Measurements from ENCODE around the gene ESR2. TPM values are rescaled to one million over a fixed set of nuclear protein-coding genes. Genes with fewer than 3 reads are reported as not detected.
"Not testable (repeated sequence)": the region's sequence is repeated elsewhere in the genome, so short reads cannot be mapped to it uniquely, and the experiment has no call there.

The ESR2 gene
- polyA plus RNA-seq (2012; ENCODE audit: low read depth, missing spikeins): 0.64 TPM

DNA sequence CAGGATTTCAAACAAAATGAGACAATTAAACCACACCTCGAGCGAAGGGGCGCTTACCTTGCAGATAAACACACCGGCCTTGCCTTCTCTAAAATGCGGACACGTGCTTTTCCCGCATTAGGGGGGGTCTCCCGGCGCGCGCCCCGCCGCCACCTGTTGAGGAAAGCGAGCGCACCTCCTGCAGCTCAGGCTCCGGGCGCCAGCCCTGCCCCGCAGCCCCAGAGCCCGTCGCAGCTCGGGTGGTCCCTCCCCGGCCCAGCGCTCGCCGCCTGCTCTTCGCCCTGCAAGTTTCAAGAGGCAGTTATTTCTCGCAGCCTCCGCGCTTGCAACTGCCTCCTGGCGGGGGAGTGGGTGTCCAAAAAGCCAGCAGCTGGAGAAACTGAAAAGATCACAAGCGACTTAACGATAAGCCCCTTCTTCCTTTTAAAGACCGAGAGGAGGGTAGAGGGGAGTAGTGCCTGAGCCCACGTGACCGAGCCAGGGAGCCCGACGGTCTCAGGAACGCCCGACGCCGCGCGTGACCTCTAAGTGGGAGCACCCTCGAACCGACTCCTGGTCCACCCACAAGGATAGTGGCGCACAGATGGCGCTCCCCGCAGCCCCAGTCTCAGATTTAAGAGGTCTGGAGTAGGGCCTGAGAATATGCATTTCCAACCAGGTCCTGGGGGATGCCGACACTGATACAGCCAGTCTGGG lies at the start of gene ESR2:
ESR2 (minus strand) TSS at position 396 of the 696 bp plus-strand sequence. CDS start 11,386 bp downstream, outside the sequence.
- FAIRE-seq: peak; percentile 33
- TF ChIP-seq POU2F2 (IDR thresholded peaks at IDR 0.05; ENCODE audit: low read depth, low read length): no peak; the same call in 1 of the 2 replicates
- no peak for TF ChIP-seq TAF1 (IDR thresholded peaks at IDR 0.05; ENCODE audit: low read depth, low read length)
- TF ChIP-seq POLR2A (IDR thresholded peaks at IDR 0.05; ENCODE audit: low read depth, low read length): no peak
- TF ChIP-seq POLR2AphosphoS5 (IDR thresholded peaks at IDR 0.05; ENCODE audit: low read depth, low read length): no peak
- TF ChIP-seq SPI1 (IDR thresholded peaks at IDR 0.05; ENCODE audit: low read depth, low read length): no peak
- TF ChIP-seq PAX5 (IDR thresholded peaks at IDR 0.05; ENCODE audit: insufficient read depth, low read length, severe bottlenecking): no peak
- DNase-seq (ENCODE audit: insufficient read length, low spot score): peak; percentile 43

DNA sequence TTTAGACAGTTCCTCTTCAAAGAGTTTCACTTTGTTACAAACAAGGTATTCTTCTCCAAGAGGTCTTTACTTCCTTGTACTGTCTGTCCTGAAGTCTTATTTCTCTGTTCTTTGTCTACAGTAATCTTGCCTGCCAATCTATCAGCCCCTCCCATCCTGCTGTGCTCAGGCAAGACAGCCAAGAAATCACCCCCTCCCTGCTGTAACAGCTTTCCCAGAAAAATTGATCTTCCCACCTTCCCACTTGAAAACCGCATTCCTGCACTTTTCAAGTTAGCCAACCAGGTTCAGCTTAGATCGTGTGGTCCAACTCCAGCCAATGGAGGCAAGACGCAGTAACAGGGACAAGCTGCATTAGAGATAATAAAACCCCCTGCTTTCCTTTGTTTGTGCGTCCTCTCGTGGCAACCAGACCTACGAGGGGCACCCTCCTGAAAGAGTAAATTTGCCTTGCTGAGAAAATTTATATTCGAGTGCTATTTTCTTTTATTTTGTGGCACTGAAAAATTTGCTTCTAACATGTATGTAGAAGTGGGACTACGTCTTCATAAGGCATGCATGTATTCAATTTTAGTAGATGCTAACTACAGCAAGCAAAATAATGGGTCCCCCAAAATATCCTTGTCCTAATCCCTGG lies 46.5 kb upstream of the ESR2 start:
- no peak for DNase-seq (ENCODE audit: insufficient read length, low spot score)
- TF ChIP-seq SPI1 (IDR thresholded peaks at IDR 0.05; ENCODE audit: low read depth, low read length): no peak
- no peak for TF ChIP-seq POLR2A (IDR thresholded peaks at IDR 0.05; ENCODE audit: low read depth, low read length)
- TF ChIP-seq POU2F2 (IDR thresholded peaks at IDR 0.05; ENCODE audit: low read depth, low read length): no peak
- TF ChIP-seq POLR2AphosphoS5 (IDR thresholded peaks at IDR 0.05; ENCODE audit: low read depth, low read length): no peak
- no peak for TF ChIP-seq PAX5 (IDR thresholded peaks at IDR 0.05; ENCODE audit: insufficient read depth, low read length, severe bottlenecking)
- TF ChIP-seq TAF1 (IDR thresholded peaks at IDR 0.05; ENCODE audit: low read depth, low read length): no peak
- no peak for FAIRE-seq

DNA sequence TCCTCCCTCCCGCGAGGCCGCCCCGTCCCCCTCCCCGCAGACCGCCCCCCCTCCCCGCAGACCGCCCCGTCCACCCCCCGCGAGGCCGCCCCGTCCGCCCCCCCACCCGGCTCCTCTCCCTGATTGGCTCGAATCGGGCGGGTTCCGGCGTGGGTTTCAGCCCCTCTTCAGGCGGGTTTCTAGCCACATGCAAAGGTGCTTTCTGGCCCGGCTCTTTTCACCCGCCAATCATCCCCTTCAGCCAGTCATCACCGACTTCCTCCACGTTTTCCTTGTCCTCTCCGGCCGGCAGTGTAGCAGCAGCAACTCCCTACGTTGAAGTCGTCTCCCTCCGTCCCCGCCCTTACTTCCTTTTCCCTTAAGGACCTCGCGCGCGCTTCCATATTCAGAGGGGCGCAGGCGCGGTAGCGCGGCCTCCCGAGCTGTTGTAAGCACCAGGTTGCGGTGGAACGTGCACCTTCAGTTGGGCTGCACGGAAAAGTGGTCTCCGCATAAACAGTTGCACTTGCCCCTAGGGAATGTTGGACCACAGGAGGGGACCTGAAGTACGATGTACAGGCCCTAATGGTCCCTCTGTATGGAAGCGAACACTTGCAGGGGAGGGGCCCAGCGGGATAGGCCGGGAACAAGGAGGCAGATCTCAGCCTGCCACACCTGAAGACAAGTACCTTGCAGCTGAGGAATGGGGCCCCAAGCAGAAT lies 44.6 kb upstream of the ESR2 start:
- TF ChIP-seq POLR2A (IDR thresholded peaks at IDR 0.05; ENCODE audit: low read depth, low read length): no peak
- TF ChIP-seq PAX5 (IDR thresholded peaks at IDR 0.05; ENCODE audit: insufficient read depth, low read length, severe bottlenecking): no peak
- TF ChIP-seq POU2F2 (IDR thresholded peaks at IDR 0.05; ENCODE audit: low read depth, low read length): peak; percentile 39
- FAIRE-seq: peak; percentile 95
- peak; percentile 86 for DNase-seq (ENCODE audit: insufficient read length, low spot score)

DNA sequence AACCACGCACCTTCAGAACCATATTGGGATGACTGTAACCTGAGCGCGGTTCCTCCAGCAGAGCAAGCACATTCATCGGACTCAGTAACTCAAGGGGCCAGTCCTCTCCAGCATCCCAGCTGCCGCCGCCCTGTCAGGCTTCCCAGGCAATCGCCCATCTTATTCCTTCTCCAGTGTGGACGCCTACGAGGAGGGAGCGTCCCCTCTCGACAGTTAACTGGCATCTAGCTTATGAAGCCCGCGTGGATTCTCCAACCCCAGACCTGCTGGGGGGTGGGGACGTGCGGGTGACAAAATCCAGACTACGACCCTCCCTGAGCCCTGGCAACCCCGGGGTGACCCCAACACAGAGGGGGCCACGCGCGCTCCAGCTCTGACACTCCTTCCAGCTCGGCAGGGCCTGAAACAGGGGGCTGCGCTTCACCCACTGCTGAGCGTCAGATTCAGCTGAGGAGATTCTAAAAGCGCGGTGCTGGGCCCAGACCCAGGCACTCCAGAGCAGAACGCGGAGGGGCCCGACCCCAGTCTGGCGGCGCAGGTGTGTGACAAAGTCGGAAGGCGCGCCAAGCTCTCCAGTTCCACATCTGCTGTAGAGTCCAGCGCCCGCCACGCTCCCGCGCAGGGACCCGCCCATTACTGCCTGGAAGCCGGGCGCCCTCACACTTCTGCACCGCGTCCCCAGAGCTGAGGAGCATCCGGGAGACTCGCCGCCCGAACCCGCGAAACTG lies 43.9 kb upstream of the ESR2 start:
- TF ChIP-seq PAX5 (IDR thresholded peaks at IDR 0.05; ENCODE audit: insufficient read depth, low read length, severe bottlenecking): no peak
- TF ChIP-seq SPI1 (IDR thresholded peaks at IDR 0.05; ENCODE audit: low read depth, low read length): 0 out of 2 replicates have a peak, but pooled peaks have one; percentile 25
- TF ChIP-seq TAF1 (IDR thresholded peaks at IDR 0.05; ENCODE audit: low read depth, low read length): peak; percentile 48; the same call in 1 of the 2 replicates
- no peak; the same call in 1 of the 2 replicates for TF ChIP-seq POU2F2 (IDR thresholded peaks at IDR 0.05; ENCODE audit: low read depth, low read length)
- TF ChIP-seq POLR2A (IDR thresholded peaks at IDR 0.05; ENCODE audit: low read depth, low read length): peak; percentile 63; the same call in 1 of the 2 replicates
- peak; percentile 62; the same call in 1 of the 2 replicates for TF ChIP-seq POLR2AphosphoS5 (IDR thresholded peaks at IDR 0.05; ENCODE audit: low read depth, low read length)
- FAIRE-seq: peak; percentile 35
- DNase-seq (ENCODE audit: insufficient read length, low spot score): peak; percentile 10

DNA sequence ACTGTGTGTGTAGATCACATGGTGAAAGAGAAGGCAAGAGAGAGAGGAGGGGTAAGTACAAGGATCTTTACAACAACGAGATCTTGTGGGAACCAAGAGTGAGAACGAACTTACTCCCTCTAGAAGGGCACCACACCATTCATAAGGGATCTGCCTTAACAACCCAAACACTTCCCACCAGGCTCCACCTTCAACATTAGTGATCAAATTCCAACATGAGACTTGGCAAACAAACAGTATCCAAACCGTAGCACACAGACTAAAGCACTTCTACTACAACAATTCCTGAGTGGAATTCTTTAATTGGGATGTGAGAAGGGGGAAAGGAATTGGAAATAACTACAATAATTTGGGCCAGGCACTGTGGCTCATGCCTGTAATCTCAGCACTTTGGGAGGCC lies 35.0 kb upstream of the ESR2 start:
- FAIRE-seq (no peak), DNase-seq (ENCODE audit: insufficient read length, low spot score) (no peak)

DNA sequence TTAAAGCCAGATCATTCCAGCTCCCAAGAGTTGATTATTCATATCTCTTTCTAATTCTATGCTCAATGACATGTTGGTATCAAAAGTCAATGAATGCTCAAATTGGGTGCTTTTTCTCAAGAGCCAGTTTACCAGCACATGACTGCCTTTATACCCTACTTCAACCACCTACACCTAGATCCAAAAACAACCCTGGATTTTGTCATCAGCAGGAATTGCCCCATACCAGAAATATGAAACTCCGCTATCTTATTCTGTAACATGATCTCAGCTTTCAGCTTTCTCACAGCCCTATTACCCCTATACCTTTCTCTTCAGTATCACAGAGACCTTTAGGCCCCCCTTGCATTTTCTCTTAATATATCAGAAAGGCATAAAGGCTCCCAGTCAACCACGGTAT lies 32.3 kb upstream of the ESR2 start:
- DNase-seq (ENCODE audit: insufficient read length, low spot score): no peak
- TF ChIP-seq POLR2AphosphoS5 (IDR thresholded peaks at IDR 0.05; ENCODE audit: low read depth, low read length): no peak
- TF ChIP-seq POLR2A (IDR thresholded peaks at IDR 0.05; ENCODE audit: low read depth, low read length): no peak
- TF ChIP-seq POU2F2 (IDR thresholded peaks at IDR 0.05; ENCODE audit: low read depth, low read length): no peak
- TF ChIP-seq PAX5 (IDR thresholded peaks at IDR 0.05; ENCODE audit: insufficient read depth, low read length, severe bottlenecking): no peak
- no peak for TF ChIP-seq TAF1 (IDR thresholded peaks at IDR 0.05; ENCODE audit: low read depth, low read length)
- no peak for TF ChIP-seq SPI1 (IDR thresholded peaks at IDR 0.05; ENCODE audit: low read depth, low read length)
- FAIRE-seq: no peak

More for the DNA sequence above, 35.0 kb upstream of the ESR2 start:
- TF ChIP-seq TAF1 (IDR thresholded peaks at IDR 0.05; ENCODE audit: low read depth, low read length) (no peak), PAX5 (IDR thresholded peaks at IDR 0.05; ENCODE audit: insufficient read depth, low read length, severe bottlenecking) (no peak), POU2F2 (IDR thresholded peaks at IDR 0.05; ENCODE audit: low read depth, low read length) (no peak), POLR2A (IDR thresholded peaks at IDR 0.05; ENCODE audit: low read depth, low read length) (no peak), SPI1 (IDR thresholded peaks at IDR 0.05; ENCODE audit: low read depth, low read length) (no peak), POLR2AphosphoS5 (IDR thresholded peaks at IDR 0.05; ENCODE audit: low read depth, low read length) (no peak)

DNA sequence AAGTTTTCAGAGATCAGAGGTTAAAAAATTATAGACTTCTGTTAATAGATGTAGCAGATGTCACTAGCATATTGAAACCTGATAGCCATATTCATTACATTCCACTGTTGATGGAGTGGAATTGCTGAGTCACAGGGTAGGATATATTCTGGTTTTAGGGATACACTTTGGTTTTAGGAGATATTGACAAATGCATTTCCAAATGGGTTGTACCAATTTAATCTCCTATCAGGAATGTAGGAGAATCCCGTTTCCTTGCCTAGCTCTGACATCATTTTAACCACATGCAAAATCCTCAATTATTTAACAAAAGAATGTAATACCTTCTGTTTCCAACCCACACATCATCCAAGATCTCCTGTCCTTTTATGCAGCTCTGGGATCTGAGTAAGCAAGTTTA lies 30.7 kb upstream of the ESR2 start:
- no peak for TF ChIP-seq POU2F2 (IDR thresholded peaks at IDR 0.05; ENCODE audit: low read depth, low read length)
- no peak for TF ChIP-seq SPI1 (IDR thresholded peaks at IDR 0.05; ENCODE audit: low read depth, low read length)
- no peak for TF ChIP-seq TAF1 (IDR thresholded peaks at IDR 0.05; ENCODE audit: low read depth, low read length)
- no peak for TF ChIP-seq POLR2A (IDR thresholded peaks at IDR 0.05; ENCODE audit: low read depth, low read length)
- no peak for TF ChIP-seq POLR2AphosphoS5 (IDR thresholded peaks at IDR 0.05; ENCODE audit: low read depth, low read length)
- no peak for TF ChIP-seq PAX5 (IDR thresholded peaks at IDR 0.05; ENCODE audit: insufficient read depth, low read length, severe bottlenecking)
- no peak for DNase-seq (ENCODE audit: insufficient read length, low spot score)
- no peak for FAIRE-seq

DNA sequence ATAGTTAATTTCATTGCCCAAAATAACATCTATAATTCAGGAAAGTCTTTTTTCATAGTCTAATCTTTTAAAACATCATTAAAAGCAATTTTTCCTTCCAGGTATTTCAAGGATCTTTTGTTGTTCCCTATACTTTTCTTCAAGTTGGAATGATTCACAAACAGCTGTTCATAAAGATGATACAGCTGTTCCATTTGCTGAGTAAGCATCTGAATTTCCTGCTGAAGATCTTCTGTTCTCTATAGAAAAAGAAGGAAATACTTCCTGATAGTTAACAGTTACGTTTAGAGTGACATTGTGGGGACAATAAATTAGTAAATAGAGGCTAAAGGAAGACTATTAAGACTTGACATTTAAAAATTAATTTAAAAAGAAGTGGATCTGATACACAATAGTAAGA lies 30.3 kb upstream of the ESR2 start:
- DNase-seq (ENCODE audit: insufficient read length, low spot score) (no peak), FAIRE-seq (no peak)
- TF ChIP-seq POU2F2 (IDR thresholded peaks at IDR 0.05; ENCODE audit: low read depth, low read length) (no peak), SPI1 (IDR thresholded peaks at IDR 0.05; ENCODE audit: low read depth, low read length) (no peak), PAX5 (IDR thresholded peaks at IDR 0.05; ENCODE audit: insufficient read depth, low read length, severe bottlenecking) (no peak), TAF1 (IDR thresholded peaks at IDR 0.05; ENCODE audit: low read depth, low read length) (no peak), POLR2AphosphoS5 (IDR thresholded peaks at IDR 0.05; ENCODE audit: low read depth, low read length) (no peak), POLR2A (IDR thresholded peaks at IDR 0.05; ENCODE audit: low read depth, low read length) (no peak)

DNA sequence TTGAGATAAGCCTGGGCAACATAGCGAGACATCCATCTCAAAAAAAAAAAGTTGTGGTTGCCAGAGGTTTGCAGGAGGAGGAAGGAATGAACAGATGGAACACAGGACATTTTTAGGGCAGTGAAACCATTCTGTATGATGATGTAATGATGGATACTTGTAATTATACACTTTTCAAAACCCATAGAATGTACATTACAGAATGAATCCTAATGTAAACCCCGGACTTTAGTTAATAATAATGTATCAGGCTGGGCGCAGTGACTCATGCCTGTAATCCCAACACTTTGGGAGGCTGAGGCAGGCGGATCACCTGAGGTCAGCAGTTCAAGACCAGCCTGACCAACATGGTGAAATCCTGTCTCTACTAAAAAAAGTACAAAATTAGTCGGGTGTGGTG lies 26.2 kb upstream of the ESR2 start:
- not testable (repeated sequence) for FAIRE-seq; DNase-seq (ENCODE audit: insufficient read length, low spot score)

DNA sequence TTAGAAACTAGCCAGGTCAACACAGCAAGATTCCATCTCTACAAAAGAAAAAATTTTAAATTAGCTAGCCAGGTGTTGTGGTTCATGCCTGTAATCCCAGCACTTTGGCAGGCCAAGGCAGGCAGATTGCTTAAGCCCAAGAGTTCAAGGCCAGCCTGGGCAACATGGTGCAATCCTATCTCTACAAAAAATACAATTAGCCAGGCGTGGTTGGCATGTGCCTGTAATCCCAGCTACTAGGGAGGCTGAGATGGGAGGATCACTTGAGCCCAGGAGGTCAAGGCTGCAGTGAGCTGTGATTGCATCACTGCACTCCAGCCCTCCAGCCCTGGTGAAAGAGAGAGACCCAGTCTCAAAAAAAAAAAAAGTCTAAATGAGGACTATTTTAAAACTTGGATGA lies 24.5 kb upstream of the ESR2 start:
- DNase-seq (ENCODE audit: insufficient read length, low spot score); FAIRE-seq: not testable (repeated sequence)

Data from GM12891 (cell line).